GM19463 (cell line): Measurements from ENCODE around the gene TOR2A.
"Not testable (repeated sequence)": the region's sequence is repeated elsewhere in the genome, so short reads cannot be mapped to it uniquely, and the experiment has no call there.

Experiments used
- ATAC-seq: cut with Tn5 transposase; IDR thresholded peaks from one replicate; pipeline ENCODE4 v1.9.1; 2021; ENCODE audit warnings: mild to moderate bottlenecking, moderate library complexity; ENCODE audit not compliant: unreplicated experiment

The TOR2A gene

GRCh38 chr9:127734747-127735529 is at the start of gene TOR2A:
Gene TOR2A, minus strand, starts transcription at chr9:127735294. Its CDS starts 24 bp downstream, at chr9:127735270.
- ATAC-seq = peak; percentile 87

- no peak for ATAC-seq
Measured at GRCh38 chr9:127783111-127784008, 48.3 kb upstream of the TOR2A start.

GRCh38 chr9:127781806-127782205 is 46.7 kb upstream of the TOR2A start:
- ATAC-seq = no peak

- not testable (repeated sequence) for ATAC-seq
Measured at GRCh38 chr9:127780909-127781308, 45.8 kb upstream of the TOR2A start.

GRCh38 chr9:127780126-127780885 is 45.2 kb upstream of the TOR2A start:
- no peak for ATAC-seq

- peak; percentile 48 for ATAC-seq
Measured at GRCh38 chr9:127779136-127779981, 44.3 kb upstream of the TOR2A start.

- peak; percentile 34 for ATAC-seq
Measured at GRCh38 chr9:127778280-127779135, 43.4 kb upstream of the TOR2A start, which contains the start of gene SH2D3C. Gene SH2D3C, minus strand, starts transcription at chr9:127778666. Its CDS starts 39 bp downstream, at chr9:127778627.

- ATAC-seq = no peak
Measured at GRCh38 chr9:127777368-127777980, 42.4 kb upstream of the TOR2A start.

- no peak for ATAC-seq
Measured at GRCh38 chr9:127776924-127777289, 41.8 kb upstream of the TOR2A start.

- ATAC-seq = peak; percentile 34
Measured at GRCh38 chr9:127776195-127776923, 41.3 kb upstream of the TOR2A start.

- no peak for ATAC-seq
Measured at GRCh38 chr9:127773981-127774380, 38.9 kb upstream of the TOR2A start.

- no peak for ATAC-seq
Measured at GRCh38 chr9:127773272-127773671, 38.2 kb upstream of the TOR2A start.

- ATAC-seq = no peak
Measured at GRCh38 chr9:127772603-127773002, 37.5 kb upstream of the TOR2A start.

GRCh38 chr9:127771570-127772189 is 36.6 kb upstream of the TOR2A start:
- no peak for ATAC-seq

GRCh38 chr9:127770905-127771569 is 35.9 kb upstream of the TOR2A start:
- peak; percentile 88 for ATAC-seq

GRCh38 chr9:127770583-127770904 is 35.5 kb upstream of the TOR2A start:
- no peak for ATAC-seq

- ATAC-seq = no peak
Measured at GRCh38 chr9:127769929-127770582, 35.0 kb upstream of the TOR2A start.
